ENCODE results near the gene GBF1. TPM values are rescaled to one million over a fixed set of nuclear protein-coding genes. Genes with fewer than 3 reads are reported as not detected.
"Not testable (repeated sequence)": the region's sequence is repeated elsewhere in the genome, so short reads cannot be mapped to it uniquely, and the experiment has no call there.

GBF1 gene
- total RNA-seq, 2 donors from 2014 or later, result 23.1 to 24.1 TPM

GRCh38 chr10:102202386-102202785, 42.9 kb upstream of the GBF1 start:
- Histone ChIP-seq H3K4me3 (no peak overlapping the region), H3K9me3 (peaks cover 0 to 11% (median 0%) of the 10 kb centered on the region in 3 donors), H3K27ac (no peak overlapping the region), H3K36me3 (replicated peaks in 1 of 2; ENCODE audit: insufficient read depth in 1 of 2, low read depth in 2 of 2) (no peaks in the 10 kb centered on the region), H3K4me1 (no peaks in the 10 kb centered on the region), H3K27me3 (no peaks in the 10 kb centered on the region)
- no peak for TF ChIP-seq POLR2A (IDR thresholded peaks at IDR 0.05)
- TF ChIP-seq, protein P1, sequence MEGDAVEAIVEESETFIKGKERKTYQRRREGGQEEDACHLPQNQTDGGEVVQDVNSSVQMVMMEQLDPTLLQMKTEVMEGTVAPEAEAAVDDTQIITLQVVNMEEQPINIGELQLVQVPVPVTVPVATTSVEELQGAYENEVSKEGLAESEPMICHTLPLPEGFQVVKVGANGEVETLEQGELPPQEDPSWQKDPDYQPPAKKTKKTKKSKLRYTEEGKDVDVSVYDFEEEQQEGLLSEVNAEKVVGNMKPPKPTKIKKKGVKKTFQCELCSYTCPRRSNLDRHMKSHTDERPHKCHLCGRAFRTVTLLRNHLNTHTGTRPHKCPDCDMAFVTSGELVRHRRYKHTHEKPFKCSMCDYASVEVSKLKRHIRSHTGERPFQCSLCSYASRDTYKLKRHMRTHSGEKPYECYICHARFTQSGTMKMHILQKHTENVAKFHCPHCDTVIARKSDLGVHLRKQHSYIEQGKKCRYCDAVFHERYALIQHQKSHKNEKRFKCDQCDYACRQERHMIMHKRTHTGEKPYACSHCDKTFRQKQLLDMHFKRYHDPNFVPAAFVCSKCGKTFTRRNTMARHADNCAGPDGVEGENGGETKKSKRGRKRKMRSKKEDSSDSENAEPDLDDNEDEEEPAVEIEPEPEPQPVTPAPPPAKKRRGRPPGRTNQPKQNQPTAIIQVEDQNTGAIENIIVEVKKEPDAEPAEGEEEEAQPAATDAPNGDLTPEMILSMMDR (IDR thresholded peaks at IDR 0.05), result no peak
- ATAC-seq (no peak), DNase-seq (no peak)
- 40 to 60% methylated on average over 1 of the region's 1 CpG for WGBS, 2 donors
- intact Hi-C loops (cut with DNase I), result no loop called here

DNA sequence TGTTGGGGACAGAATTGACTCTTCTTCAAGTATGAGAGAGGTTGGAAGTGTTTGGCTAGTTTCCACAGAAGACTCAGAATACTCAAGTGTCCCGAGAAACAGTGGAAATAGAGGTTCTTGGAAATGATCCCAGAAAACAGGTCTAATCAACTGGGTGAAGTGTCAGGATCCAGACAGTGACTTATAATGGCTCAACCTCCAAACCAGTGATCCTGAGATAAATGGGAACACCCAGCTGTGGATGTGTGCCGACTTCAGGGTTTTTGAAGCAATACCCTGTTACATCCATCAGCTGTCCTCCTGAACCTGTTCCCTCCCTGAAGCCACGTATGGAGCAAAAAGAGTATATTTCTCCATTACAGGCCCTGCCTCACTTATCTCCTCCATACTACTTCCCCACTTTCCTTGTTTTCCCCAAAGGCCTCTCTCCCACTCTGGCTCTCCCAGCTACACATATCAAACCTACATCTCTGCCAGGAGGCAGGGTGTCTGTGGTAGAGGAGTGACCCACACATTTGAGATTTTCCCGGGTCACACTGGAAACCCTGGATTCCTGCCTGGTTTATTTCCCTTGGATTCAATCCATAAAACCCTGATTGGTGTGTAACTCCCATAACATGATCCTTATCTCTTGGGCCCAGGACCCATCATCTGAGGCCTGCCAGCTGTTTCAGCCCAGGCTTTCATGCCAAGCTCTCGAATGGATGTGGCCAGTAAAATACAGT, 36.9 kb upstream of the GBF1 start:
- ATAC-seq, result no peak
- H3K4me3 ChIP-seq, result no peak overlapping the region
- no peak for DNase-seq
- H3K4me1 ChIP-seq, result no peaks in the 10 kb centered on the region
- no peak overlapping the region for H3K27ac ChIP-seq
- H3K9me3 ChIP-seq, result peaks cover 0 to 11% (median 0%) of the 10 kb centered on the region in 3 donors
- H3K36me3 ChIP-seq (replicated peaks in 1 of 2; ENCODE audit: insufficient read depth in 1 of 2, low read depth in 2 of 2), result no peaks in the 10 kb centered on the region
- 47 to 50% methylated on average over 5 of the region's 5 CpGs for WGBS, 2 donors
- TF ChIP-seq, protein P1 (IDR thresholded peaks at IDR 0.05), result no peak
- no peak for TF ChIP-seq POLR2A (IDR thresholded peaks at IDR 0.05)
- intact Hi-C loops (cut with DNase I), result no loop called here
- H3K27me3 ChIP-seq, result no peaks in the 10 kb centered on the region

- intact Hi-C loops (cut with DNase I), result no loop called here
- ATAC-seq, result no peak
Observed at GRCh38 chr10:102211615-102212299, 33.6 kb upstream of the GBF1 start.

GRCh38 chr10:102213599-102213998, 31.7 kb upstream of the GBF1 start:
- ATAC-seq; intact Hi-C loops (cut with DNase I); DNase-seq; H3K4me3 ChIP-seq; H3K27ac ChIP-seq; H3K9me3 ChIP-seq; H3K27me3 ChIP-seq; H3K4me1 ChIP-seq; H3K36me3 ChIP-seq (replicated peaks in 1 of 2; ENCODE audit: insufficient read depth in 1 of 2, low read depth in 2 of 2): not testable (repeated sequence)
- WGBS, 2 donors, result 68 to 73% methylated on average over 4 of the region's 4 CpGs

More at GRCh38 chr10:102211615-102212299, 33.6 kb upstream of the GBF1 start:
- H3K4me1 ChIP-seq, result no peaks in the 10 kb centered on the region
- WGBS, 2 donors, result 76 to 78% methylated on average over 3 of the region's 3 CpGs
- no peaks in the 10 kb centered on the region for H3K9me3 ChIP-seq
- DNase-seq, result no peak
- H3K36me3 ChIP-seq (replicated peaks in 1 of 2; ENCODE audit: insufficient read depth in 1 of 2, low read depth in 2 of 2), result no peaks in the 10 kb centered on the region
- H3K4me3 ChIP-seq, result no peak overlapping the region
- H3K27me3 ChIP-seq, result no peaks in the 10 kb centered on the region
- TF ChIP-seq, protein P1 (IDR thresholded peaks at IDR 0.05), result no peak
- no peak for TF ChIP-seq POLR2A (IDR thresholded peaks at IDR 0.05)
- H3K27ac ChIP-seq, result no peak overlapping the region

DNA sequence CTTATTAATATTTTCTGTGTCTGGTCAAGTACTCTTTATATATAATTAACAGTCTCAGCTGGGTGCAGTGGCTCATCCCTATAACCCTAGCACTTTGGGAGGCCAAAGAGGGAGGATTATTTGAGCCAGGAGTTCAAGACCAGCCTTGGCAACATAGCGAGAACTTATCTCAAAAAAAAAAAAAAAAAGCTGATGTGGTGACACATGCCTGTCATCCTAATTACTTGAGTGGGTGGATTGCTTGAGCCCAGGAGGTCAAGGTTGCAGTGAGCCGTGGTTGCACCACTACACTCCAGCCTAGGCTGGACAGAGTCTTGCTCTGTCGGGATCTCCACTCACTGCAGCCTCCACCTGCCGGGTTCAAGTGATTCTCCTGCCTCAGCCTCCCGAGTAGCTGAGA, 26.0 kb upstream of the GBF1 start:
- TF ChIP-seq POLR2A (IDR thresholded peaks at IDR 0.05), result no peak
- TF ChIP-seq, protein P1 (IDR thresholded peaks at IDR 0.05), result no peak
- DNase-seq (no peak), ATAC-seq (no peak)
- H3K4me3 ChIP-seq, result no peak overlapping the region
- no peaks in the 10 kb centered on the region for H3K27me3 ChIP-seq
- no peaks in the 10 kb centered on the region for H3K9me3 ChIP-seq
- no peak overlapping the region for H3K27ac ChIP-seq
- intact Hi-C loops (cut with DNase I), result no loop called here
- 59 to 70% methylated on average over 5 of the region's 5 CpGs for WGBS, 2 donors
- H3K4me1 ChIP-seq, result no peaks in the 10 kb centered on the region
- H3K36me3 ChIP-seq (replicated peaks in 1 of 2; ENCODE audit: insufficient read depth in 1 of 2, low read depth in 2 of 2), result no peaks in the 10 kb centered on the region

All from body of pancreas (tissue), 4 donors.